GM19023 (cell line): ENCODE measurements around the gene SHISA9.

Experiments
- ATAC-seq: cut with Tn5 transposase; IDR thresholded peaks from one replicate; pipeline ENCODE4 v1.9.1; 2021; ENCODE audit warnings: mild to moderate bottlenecking, moderate library complexity; ENCODE audit not compliant: unreplicated experiment

The SHISA9 gene

DNA sequence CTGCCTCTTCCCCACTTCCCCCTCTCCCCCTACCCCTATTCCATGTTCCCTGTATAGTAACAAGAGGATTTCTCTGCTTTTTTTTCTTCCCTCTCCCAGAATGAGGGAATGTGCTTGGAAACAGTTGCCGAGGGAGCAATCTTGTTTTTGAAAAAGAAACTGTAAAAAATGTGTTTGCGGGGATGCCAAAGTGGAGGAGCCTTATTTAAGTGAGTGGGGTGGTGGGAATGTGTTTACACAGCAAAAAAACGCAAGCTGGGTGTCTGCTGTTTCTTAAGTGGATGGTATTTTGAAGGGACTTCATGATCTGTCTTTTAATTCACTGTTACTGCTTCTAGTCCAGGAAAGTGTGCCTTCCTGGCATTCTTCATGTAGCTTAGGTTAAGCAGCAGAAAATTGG is 254.4 kb downstream of the SHISA9 start:
- ATAC-seq: no peak

DNA sequence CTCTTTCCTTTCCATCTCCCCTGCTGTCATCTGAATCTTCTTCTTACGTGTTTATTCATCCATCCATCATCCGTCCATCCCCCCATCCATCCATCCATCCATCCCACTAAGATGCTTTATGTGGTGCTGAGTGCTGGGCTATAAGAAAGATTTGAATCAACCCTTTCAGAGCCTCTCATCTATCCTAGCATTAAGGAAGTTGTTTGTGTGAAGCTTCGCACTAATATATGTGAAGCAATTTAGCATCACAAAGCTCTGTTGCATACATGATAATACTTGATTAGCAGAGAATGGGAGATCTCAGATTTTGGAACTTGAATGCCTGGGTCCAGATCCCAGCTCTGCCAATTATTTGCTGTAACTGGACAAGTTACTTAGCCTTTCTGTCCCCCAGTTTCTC is 255.7 kb downstream of the SHISA9 start:
- no peak for ATAC-seq

DNA sequence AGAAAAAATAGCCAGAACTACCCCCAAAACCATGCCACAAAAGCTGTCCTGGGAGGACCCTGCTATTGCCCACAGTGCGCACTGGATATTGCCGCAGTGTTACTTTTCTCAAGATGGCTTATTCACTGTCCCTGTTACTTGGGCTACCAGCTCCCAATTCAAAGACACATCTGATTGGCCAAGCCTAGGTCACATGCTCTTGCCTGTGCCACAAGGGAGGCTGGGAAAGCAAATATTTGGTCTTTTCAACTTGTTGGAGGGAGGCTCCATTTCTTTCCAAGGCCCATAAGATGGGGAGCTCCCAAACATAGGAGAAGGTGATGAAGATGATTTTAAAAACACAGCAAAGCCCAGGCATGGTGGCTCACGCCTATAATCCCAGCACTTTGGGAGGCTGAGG is 257.0 kb downstream of the SHISA9 start:
- ATAC-seq: no peak

DNA sequence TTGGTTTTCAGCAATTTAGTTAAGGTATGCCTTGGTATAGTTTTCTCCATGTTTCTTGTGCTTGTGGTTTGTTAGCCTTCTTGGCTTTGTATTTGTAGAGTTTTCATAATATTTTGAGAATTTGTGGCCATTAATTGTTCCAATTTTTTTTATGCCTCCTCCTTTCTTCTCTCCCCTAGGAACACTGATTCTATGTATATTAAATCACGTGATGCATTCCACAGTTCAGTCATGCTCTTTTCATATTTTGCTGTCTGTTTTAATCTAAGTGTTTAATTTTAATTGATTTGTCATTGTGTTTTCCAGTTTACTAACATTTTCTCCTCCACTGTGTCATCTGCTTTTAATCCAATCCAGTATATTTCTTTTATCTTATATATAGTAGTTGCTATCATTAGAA is 263.6 kb downstream of the SHISA9 start:
- ATAC-seq: no peak

DNA sequence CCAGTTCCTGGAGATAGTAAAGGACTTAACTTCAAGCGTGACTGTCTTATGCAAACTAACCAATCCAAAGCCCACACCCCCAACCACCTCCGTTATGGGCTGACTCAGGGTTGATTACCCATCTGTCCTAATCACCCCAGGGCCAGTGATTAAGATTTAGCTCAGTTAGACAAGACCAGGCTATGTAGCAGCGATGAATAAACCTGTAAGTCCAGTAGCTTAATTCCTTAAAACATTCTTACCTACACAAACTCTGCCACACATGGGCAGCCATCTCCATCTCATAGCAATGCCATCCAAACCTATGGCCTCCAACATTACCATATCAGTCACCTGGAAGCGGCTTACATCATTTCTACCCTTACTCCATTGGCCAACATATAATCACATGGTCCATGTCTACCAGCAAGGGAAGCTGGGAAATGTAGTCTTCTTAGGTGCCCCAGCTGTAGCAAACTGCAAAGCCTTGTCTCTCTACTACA is 266.7 kb downstream of the SHISA9 start:
- ATAC-seq: no peak

DNA sequence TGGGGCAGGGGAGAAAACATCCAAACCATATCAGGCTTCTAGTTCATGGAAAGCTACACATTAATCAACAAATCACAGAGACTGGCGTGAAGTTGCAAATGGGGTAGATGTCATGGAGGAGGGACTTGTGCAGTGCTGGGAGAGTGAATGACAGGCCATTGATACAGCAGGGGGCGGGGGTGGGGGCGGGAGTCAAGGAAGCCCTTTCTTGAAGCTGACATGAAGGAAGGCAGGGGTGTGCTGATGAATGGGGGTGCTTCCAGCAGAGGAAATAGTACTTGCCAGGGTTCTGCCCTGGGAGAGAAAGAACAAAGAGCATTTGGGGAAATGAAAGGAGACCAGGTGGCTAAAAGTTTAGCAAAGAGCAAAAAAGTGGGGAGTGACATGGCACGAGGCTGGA is 269.9 kb downstream of the SHISA9 start:
- no peak for ATAC-seq

DNA sequence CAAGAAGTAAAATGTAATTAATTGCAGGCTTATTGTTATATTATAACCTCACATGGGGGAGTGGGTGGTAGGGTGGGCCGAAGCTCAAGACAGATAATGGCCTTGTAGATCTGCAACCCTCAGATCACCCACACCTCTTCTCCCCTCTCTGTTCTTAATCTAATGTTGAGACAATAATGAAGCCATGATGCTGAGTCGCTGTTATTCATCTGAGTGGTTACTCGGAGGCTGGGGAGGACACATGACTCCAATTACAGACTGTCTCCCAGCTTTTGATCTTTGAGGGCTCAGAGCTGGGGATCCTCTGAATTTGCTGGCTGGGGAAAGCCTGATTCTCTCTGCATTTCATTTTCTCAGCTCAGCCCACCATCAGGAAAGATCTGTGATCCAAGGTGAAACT is 275.3 kb downstream of the SHISA9 start:
- no peak for ATAC-seq

DNA sequence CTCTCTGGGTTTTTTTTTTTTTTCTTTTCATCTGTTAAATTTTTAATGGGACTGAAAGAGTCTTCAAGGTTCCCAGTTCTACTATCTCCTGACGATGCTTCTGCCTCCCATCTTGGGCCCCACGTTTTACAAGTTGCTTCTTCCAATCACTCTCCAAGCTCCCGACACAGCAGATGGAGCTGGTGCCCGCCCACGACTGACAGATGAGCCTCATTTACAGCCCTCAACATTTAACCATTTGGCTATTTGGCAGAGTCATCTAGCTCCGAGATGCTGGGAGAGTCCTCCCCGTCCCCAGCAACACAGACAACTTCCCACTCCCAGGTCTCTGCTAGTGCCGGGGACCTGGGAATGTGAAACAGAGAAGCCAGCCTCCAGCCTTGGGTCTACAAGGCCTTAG is 276.9 kb downstream of the SHISA9 start:
- ATAC-seq: no peak

DNA sequence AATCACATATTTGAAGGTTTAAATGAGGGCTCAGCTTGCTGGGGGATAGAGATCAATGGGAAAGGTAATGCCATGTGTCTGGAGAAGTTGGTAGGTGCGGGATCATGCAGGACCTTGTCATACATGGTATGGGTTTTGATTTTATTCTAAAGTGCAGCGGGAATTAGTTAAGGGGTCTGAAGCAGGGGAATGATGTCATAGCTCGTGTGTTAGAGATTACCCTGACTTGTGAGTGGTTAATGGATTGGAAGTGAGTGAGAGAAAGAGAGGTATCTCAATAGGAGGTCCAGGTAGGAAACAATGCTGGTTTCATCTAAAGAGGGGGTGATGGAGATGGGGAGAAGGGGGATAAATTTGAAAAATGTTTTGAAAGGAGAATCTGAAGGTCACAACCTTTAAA is 280.0 kb downstream of the SHISA9 start:
- no peak for ATAC-seq

DNA sequence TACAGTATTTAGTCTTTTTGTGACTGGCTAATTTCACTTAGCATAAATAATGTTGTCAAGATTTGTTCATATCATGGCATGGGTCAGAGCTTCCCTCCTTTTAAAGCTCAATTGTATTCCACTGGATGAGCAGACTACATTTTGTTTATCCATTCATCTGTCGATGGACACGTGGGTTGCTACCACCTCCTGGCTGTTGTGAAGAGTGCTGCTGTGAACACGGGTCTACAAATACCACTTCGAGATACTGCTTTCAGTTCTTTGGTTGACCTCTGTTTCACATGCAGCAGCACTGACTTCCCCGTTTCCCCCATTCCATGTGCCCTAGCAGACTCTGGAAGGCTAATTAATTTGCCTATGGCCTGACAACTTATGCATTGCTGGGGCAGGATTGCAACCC is 285.4 kb downstream of the SHISA9 start:
- ATAC-seq: no peak

DNA sequence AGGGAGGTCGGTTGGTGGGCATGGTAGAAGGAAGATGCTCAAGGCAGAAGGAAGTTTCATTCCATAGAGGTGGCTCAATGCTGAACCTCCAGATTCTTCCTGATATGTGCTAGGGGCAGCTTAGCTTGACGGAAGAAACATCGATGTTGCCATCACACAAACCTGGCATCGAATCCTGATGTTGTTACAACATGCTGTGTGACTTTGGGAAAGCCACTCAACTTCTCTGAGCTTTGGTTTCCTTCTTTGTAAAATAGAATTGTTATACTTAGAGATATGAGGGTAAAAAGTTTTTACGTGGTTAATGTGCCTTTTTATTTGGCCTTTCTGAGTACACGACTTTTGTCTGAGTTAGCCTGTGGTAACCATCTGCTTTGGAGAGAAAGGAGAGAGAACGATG is 287.9 kb downstream of the SHISA9 start:
- ATAC-seq: no peak

DNA sequence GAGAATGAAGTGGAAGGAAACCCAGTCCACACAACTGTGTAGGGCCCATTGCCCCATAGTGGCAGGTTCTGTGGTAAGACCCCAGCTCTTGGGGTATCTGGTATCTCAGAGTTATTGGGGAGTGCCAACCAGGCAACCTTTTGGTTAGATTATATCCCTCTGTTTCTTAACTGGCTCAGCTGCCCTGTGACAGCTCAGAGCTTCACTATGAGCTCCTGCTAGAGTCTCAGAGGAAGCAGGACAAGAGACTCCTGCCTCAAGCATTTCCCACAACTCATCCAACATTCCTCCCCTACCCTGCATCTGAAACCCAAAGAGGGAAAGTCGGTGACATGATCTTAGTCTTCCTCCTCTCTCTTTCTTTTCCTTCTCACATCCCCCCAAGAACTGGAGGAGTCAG is 292.3 kb downstream of the SHISA9 start:
- ATAC-seq: no peak

DNA sequence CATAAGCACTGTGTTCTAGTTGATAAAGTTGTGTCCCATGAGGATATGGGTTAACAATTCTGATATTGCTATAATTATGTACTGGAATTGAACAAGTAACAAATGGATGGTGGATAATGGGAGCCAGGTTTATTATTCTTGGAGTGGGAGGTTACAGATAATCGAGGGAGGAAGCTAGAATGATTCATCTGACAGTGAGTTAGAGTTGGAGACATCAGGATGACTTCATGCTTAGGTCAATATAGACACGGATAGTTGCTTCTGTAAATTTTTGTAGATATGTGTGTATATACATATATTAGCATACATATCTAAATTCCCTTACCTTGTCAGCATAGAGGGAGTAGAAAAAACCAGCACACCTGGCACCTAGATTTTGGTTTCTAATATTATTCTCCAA is 293.4 kb downstream of the SHISA9 start:
- ATAC-seq: no peak

DNA sequence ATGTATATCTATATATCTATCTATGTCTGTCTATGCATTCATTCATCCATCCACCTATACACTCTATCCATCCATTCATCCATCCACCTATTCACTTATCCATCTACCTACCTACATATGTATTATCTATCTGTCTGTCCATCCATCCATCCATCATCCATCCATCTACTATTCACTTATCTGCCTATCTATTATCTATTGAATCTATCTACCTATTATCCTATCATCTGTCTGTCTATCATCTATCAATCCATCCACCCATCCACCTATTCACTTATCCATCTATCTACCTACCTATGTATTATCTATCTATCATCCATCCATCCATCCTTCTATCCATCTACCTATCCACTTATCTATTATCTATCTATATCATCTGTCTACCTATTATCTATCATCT is 302.3 kb downstream of the SHISA9 start:
- ATAC-seq: no peak

DNA sequence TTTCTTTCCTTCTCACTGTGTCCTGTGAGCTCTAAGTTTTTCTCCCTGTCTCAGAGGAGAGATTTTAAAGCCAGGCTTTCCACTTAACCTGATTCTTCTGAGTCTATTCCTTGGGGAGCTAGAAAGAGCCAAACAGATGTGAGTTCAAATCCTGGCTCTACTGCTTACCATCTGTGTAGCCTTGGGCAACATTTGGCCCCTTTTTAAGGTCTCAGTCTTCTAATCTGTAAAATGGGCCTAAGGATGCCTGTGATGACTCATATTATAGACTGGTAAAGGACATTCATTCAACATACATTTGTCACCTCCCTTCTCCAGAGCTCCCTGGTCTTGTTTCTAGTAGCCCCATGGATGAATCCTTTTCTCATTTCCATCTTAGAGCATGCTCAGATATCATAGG is 304.0 kb downstream of the SHISA9 start:
- ATAC-seq: no peak

DNA sequence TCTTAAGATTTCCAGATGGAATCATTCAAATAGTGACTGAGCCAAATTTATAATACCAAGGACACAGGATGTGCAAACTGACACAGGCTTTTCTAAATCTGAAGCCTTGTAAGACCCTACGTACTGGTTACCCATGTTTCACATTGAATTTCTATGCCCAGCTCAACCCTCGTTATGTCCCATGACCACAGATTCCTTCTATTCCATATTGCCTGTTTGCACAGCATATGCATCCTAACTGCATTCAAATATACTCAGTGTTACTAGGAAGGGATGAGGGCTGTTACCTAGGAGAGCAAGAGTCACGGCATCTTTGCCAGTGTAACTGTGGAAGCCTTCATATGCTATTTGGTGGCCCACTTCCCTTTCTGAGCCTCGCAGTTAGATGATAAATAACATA is 305.2 kb downstream of the SHISA9 start:
- no peak for ATAC-seq

DNA sequence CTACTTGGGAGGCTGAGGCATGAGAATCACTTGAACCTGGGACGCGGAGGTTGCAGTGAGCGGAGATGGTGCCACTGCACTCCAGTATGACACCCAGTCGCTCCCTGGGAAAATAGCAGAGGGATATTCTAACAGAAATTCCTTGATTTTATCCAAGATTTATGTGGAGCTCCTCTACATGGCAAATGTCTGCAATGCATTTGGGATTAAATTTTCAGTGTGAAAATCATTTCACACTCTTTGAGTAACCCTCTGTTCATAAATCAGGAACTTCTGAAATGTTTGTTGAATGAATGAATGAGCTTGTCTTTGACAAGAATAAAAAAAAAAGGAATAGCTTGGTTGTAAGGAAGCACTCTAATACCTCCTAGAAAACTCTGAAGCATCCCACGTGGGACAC is 305.8 kb downstream of the SHISA9 start:
- ATAC-seq: no peak

DNA sequence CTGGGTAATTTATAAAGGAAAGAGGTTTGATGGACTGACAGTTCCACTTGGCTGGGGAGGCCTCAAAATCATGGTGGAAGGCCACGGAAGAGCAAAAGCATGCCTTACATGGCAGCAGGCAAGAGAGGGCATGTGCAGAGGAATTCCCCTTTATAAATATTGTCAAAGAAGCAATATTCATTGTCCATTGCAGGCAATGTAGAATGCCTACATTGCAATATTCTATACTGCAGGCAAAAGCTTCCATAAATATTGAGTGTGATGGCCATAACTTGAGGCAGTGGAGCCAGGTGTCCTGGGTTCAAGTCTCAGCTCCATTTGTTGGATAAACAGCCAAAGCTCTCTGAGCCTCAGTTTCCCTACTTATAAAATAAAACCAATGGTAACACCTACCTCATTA is 322.3 kb downstream of the SHISA9 start:
- ATAC-seq: no peak

DNA sequence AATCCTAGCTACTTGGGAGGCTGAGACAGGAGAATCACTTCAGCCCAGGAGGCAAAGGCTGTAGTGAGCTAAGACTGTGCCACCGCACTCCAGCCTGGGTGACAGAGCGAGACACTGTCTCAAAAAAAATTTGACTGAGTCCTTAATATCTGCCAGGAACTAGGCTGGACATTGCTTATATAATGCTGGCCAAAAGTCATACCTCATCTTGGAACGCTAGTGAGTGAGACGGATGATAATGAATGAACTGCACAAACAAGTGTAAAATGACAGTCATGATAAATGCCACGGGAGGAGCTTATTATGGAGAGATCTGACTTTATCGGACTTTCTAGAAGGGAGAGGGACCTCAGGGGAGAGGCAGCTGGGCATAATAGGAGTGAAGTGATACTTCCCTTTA is 327.6 kb downstream of the SHISA9 start:
- ATAC-seq: no peak

DNA sequence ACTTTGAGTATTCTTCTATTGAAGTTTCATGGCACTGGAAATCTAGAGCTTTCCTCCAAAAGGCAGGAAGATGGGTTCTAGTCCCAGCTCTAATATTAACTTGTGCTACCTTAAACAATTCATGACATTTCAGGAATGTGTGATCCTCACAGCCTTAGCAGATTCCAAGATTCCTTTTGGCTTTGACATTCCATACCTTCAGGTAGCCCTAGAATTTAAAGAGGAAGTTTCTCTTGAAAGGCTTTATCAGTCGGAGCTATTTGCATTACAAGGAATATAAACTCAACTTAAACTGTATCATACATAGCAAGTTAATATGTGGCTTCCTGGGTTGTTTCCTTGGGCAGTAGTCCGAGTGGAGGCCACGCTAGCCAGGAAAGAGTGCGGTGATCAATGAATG is 330.0 kb downstream of the SHISA9 start:
- ATAC-seq: no peak

DNA sequence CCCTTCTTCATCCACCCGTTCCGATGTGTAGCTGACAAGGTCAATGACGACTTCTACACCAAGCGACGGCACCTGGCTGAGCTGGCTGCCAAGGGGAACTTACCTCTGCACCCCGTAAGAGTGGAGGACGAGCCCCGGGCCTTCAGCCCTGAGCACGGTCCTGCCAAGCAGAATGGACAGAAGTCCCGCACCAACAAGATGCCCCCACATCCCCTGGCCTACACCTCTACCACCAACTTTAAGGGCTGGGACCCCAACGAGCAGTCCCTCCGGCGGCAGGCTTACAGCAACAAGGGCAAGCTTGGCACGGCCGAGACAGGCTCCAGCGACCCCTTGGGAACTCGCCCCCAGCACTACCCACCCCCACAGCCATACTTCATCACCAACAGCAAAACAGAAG is 333.6 kb downstream of the SHISA9 start:
- no peak for ATAC-seq

DNA sequence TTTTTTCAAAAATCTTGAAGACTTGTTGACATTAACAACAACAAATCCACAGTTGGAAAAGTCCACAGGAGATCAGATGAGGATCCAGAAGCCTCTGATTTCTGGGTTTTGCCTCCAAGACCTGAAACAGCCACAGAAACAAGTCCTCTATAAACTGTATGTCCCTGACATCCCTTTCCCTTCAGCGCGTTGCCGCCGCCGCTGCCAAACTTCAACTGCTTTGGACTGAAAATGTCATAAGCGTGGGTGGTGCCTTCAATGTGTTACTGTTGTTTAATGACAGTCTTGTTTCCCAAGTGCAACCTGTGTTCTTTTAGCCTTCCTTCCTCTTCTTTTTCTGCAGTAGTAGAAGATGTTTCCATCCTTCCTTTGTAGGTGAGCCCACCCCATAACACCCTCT is 334.9 kb downstream of the SHISA9 start:
- no peak for ATAC-seq

DNA sequence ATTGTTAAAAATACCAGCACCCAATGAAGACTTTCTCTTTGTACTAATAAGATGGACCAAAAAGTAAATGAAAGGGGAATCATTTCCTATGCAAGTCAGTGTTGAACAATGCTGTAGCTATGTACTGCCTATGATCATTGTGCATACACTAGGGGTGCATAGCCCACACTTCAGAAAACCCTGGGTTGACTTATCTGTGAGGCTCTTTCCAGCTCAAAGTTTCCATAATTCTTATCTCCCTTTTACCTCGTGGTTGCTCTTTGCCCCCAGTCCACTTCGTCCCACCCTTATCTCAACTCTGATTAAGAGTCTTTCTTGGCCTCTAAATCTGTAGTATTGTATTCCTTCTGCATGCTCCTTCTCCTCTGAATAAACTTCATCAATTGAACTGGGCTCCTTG is 336.8 kb downstream of the SHISA9 start:
- ATAC-seq: no peak

DNA sequence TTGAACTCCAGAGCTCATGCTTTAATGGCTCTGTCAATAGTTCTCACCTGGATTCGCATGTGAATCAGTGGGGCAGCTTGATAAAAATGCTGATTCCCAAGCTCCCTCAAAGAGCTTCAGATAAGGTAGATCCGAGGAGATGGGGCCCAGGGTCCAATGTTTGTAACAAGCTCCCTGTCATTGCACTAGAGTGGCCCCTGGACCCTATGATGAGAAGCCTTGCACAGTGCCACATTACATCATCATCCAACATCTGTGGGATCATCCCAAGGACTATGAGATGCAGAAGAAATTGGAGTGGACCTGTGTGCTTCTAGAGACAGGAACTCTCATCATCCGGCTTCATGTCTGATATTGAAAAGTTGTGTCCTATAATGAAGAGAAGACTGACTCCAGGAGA is 340.8 kb downstream of the SHISA9 start:
- no peak for ATAC-seq
